Skin of body (tissue), 2 donors: ENCODE measurements around the gene DPY19L3. TPM values are rescaled to one million over a fixed set of nuclear protein-coding genes. Genes with fewer than 3 reads are reported as not detected.
"Not testable (repeated sequence)": the region's sequence is repeated elsewhere in the genome, so short reads cannot be mapped to it uniquely, and the experiment has no call there.

Source experiments
- DNase-seq: peaks from one replicate; lab custom pipeline; 2025; lab: John Stamatoyannopoulos, UW
- total RNA-seq: library from RNA; depleted of rRNA; stranded (reverse); fragments of >200 nt; gene quantifications from one replicate; pipeline ENCODE4 v1.2.3, GENCODE V29; 2014

Gene DPY19L3
- total RNA-seq, 1 donor from 2014 or later, result 29.9 TPM

- DNase-seq, result no peak
Measured at GRCh38 chr19:32392901-32393300, 12.7 kb upstream of the DPY19L3 start.

GRCh38 chr19:32396046-32396652 lies 9.4 kb upstream of the DPY19L3 start:
- DNase-seq, result no peak

- no peak for DNase-seq
Measured at GRCh38 chr19:32397671-32398101, 7.9 kb upstream of the DPY19L3 start.

DNA sequence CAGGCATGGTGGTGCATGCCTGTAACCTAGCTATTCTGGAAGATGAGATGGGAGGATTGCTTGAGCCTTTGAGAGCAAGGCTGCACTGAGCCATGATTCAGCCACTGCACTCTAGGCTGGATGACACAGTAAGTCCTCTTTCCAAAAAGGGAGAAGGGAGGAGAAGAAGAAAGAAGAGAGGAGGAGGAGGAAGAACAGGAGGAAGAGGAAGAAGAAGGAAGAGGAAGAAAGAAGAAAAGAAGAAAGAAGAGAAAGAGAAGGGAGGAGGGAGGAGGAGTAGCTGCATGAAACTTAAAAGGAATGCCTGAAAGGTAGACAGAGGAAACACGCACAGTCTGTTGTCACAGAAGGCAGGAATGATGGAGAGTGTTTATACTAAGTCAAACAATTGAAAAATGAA lies 3.6 kb upstream of the DPY19L3 start:
- no peak for DNase-seq

- DNase-seq, result no peak
Measured at GRCh38 chr19:32403291-32403995, 2.1 kb upstream of the DPY19L3 start.

GRCh38 chr19:32404213-32404932 lies 1.2 kb upstream of the DPY19L3 start:
- DNase-seq, result no peak

DNA sequence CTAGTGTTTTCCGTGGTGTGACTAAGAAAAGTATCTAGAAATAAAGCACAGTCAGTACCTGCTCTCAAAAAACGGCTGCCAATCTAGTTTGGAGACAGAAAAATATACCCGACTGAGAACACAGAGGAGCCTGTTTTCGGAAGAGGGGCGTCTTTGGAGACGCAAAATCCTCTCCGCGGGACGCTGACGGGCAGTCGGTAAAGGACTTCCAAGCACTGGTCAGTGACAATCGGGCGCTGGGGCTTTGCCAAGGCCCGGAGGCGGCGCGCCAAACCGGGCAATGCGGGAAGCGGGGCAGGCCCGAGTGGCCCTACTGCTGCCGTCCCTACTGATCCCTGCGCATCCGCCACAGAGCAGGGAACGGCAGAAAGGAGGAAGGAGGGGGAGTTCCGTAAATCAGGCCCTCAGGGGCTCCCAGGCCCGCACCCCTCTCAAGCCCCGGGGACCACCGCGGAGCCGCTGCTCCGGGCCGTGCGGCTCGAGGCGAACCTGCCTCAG lies 588 bp upstream of the DPY19L3 start:
- no peak for DNase-seq

- no peak for DNase-seq
Measured at GRCh38 chr19:32406161-32407003, 812 bp downstream of the DPY19L3 start.

DNA sequence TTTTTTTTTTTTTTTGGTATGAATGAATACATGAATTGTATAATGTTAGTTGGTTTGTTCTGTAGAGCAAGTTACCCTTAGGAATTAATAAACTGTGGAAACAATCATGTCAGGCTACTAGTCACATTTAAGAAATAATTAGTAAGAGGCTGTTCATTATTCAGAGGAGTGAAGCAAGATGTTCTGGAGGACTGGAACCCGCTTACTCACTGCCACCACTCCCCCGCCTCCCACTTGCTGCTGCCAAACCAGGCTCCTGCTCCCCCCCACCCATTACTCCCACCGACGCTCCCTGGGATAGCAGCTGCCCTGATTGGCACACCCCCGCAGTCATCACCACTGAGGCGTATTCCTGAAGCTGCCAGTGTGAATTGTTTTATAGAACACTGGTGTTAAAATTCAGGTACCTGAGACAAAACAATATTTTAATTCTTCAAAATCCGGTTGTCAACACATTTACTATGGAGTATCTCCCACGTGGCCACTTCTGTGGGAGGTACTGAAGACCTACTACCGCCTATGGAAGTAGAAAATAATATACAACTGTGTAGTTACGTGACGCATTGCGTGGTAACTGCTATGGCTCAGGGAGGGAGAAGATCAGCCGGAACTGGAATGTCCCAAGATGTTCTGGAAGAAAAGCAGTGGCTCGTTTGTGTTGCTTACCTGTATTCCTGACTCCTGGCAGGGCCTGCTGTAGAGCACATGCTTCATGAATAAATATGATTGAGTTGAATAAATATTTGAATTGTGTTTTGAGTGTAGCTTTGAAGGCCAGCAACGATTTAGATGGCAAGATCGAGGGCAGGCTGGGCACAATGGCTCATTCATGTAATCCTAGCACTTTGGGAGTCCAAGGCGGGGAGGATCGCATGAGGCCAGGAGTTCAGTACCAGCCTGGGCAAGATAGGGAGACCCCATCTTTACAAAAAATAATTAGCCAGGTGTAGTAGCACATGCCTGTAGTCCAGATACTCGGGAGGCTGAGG lies 1.7 kb downstream of the DPY19L3 start:
- no peak for DNase-seq

DNA sequence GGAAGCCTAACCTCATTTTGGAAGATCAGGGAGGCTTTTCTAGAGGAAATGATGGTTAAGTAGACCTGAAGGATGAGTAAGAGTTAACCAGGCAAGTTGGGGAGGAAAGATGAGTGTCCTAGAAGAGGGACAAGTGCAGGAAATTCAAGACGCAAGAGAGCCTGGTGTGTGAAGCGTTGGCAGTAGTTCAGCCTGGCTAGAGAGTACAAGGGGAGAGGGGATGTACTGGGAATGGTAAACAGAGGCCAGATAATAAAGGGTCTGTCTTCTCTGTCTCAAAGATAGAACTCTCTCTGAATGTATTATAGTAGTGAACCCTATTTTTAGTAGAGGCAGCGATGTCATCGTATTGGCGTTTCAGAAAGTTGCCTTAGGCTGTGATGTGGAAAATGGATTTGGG lies 9.7 kb downstream of the DPY19L3 start:
- no peak for DNase-seq

GRCh38 chr19:32415669-32416068 lies 10.1 kb downstream of the DPY19L3 start:
- no peak for DNase-seq

DNA sequence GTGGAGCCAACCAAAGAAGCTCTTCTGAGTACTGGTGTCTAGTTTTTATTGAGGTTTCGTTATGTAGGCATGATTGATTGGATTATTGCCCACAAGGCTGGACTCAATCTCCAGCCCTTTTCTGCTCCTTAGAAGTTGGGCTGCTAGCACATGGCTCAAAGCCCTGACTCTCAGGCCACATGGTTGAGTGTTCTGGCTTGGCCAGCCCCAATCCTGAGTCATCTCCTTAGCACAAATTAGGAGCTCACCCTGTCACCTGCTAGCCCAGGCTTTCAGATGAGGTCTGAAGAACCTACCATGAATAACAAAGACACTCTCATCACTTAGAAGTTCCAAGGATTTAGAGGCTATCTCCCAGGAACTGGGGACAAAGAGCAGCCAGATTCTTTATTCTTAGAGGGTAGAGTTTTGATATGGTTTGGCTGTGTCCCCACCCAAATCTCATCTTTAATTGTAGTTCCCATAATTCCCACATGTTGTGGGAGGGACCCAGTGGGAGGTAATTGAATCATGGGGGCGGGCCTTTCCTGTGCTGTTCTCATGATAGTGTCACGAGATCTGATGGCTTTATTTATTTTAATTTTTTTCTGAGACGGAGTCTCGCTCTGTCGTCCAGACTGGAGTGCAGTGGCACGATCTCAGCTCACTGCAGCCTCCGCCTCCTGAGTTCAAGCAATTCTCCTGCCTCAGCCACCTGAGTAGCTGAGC lies 11.3 kb downstream of the DPY19L3 start:
- DNase-seq, result no peak

DNA sequence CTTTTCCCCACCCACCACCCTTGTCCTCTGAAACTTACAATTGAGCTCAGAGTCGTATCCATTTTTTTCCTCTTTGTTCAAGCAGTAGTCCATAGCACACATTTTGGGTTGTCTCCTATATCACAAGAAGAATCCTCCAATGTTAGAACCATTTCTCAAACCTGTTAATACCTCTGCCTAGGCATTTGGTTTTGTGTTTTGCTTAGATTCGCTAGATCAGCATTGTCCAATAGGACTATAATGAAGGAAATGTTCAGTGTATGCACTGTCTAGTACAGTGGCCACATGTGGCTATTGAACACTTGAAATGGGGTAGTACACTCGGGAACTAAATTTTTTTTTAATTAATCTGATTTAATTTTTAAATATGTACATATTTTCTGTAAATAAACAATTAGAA lies 12.6 kb downstream of the DPY19L3 start:
- DNase-seq, result no peak

- no peak for DNase-seq
Measured at GRCh38 chr19:32421589-32422361, 16.2 kb downstream of the DPY19L3 start.

DNA sequence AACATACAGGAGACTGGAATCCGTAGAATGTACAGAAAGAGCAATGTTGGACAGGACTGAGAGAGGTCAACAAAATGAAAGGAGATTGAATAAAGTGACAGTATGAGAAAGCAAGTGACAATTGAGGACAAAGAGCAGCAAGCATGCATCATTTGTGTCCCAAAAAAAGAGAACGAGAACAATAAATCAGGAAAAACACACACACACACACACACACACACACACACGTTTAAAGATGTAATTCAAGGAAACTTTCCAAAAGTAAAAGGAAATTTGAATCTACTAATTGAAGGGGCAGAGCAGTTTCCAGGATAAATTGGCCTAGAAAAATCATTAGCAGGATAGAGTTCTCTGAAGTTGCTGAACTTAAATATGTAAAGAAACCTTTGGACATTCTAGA lies 16.9 kb downstream of the DPY19L3 start:
- no peak for DNase-seq

GRCh38 chr19:32423944-32424343 lies 18.4 kb downstream of the DPY19L3 start:
- DNase-seq, result not testable (repeated sequence)

GRCh38 chr19:32427536-32427935 lies 22.0 kb downstream of the DPY19L3 start:
- no peak for DNase-seq

DNA sequence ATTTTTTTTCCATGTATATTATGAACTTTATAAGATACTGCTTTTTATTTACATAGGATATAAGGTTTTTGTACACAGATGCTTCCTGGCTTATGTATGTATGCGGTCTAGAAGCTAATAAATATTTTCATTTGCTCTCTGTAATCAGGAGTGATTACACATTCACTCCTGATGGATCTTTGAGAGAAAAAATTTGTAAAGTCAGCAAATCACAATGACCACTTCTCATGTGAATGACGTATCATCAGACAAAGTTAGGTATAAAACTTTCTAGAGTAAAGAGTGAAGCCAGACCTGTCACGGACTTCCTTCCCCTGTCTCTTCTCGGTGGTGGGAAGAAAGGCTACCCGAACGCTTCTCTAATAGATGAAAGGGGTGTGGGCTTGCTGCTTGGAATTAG lies 31.1 kb downstream of the DPY19L3 start:
- DNase-seq, result no peak

- DNase-seq, result no peak
Measured at GRCh38 chr19:32437096-32437495, 31.5 kb downstream of the DPY19L3 start.
